Thyroid gland (tissue), 4 donors: Measurements from ENCODE around the gene FZD4. TPM values are rescaled to one million over a fixed set of nuclear protein-coding genes. Genes with fewer than 3 reads are reported as not detected.
A peak's percentile ranks its signal among the peaks of the same experiment; 100 is the strongest.

Experiments
- DNase-seq, 2 donors: peaks; one replicate each; pipeline ENCODE4 v3.0.0-alpha.2; 2019
- H3K27ac ChIP-seq, 3 donors: fragments of 200-600 bp; sonication (generic); 1 replicate in 2 of 3; 2 replicates in 1 of 3; pipeline ENCODE4 v1.5.1; 2016 to 2019; ENCODE audit warnings: mild to moderate bottlenecking in 1 of 3, moderate library complexity in 1 of 3
- H3K27me3 ChIP-seq: fragments of 200-600 bp; sonication (generic); one replicate; pipeline ENCODE4 v1.5.1; 2019
- H3K36me3 ChIP-seq, 2 donors: fragments of 200-600 bp; sonication (generic); one replicate each; pipeline ENCODE4 v1.5.1; 2016 to 2019
- H3K4me1 ChIP-seq, 2 donors: fragments of 200-600 bp; sonication (generic); one replicate each; pipeline ENCODE4 v1.5.1; 2017 to 2019
- H3K4me3 ChIP-seq, 3 donors: fragments of 200-600 bp; sonication (generic); replicated peaks in 1 of 3; 1 replicate in 2 of 3; 2 replicates in 1 of 3; pipeline ENCODE4 v1.5.1; 2016; ENCODE audit warnings: mild to moderate bottlenecking in 1 of 3
- H3K9me3 ChIP-seq: fragments of 200-600 bp; sonication (generic); one replicate; pipeline ENCODE4 v1.5.1; 2017
- CTCF ChIP-seq, 6 experiments: fragments of 200-600 bp in 3 of 6; fragments of 450-650 bp in 3 of 6; sonication (generic) in 3 of 6; IDR thresholded peaks; one replicate each; pipeline ENCODE4 v1.5.1; 2016 to 2019; ENCODE audit warnings: antibody characterized with exemption in 6 of 6, mild to moderate bottlenecking in 2 of 6, inconsistent platforms in 1 of 6, moderate library complexity in 1 of 6
- POLR2A ChIP-seq, 2 donors: fragments of 450-650 bp; IDR thresholded peaks; one replicate each; pipeline ENCODE4 v1.6.1; 2017; ENCODE audit warnings: antibody characterized with exemption in 2 of 2, mild to moderate bottlenecking in 2 of 2, moderate library complexity in 1 of 2
- WGBS, 2 donors: methylation state at CpG; one replicate each; pipeline ENCODE4 v1.1.5; 2017; 5-methylcytosine and 5-hydroxymethylcytosine counted together
- intact Hi-C: fragments of 100-400 bp; cut with DNase I; formaldehyde crosslinking; loops from one replicate; pipeline ENCODE4 v1.15.1; 2023
- total RNA-seq, 4 donors: library from RNA; depleted of rRNA; stranded (reverse); fragments of >200 nt; gene quantifications; one replicate each; pipeline ENCODE4 v1.2.3, GENCODE V29; 2016

FZD4 gene
- total RNA-seq, 4 donors from 2014 or later: 32.9 to 70.8 (median 48.0) TPM

- 87 to 92% methylated on average over 7 of the region's 7 CpGs for WGBS, 2 donors
- no peaks in the 10 kb centered on the region for H3K27me3 ChIP-seq
- H3K4me1 ChIP-seq: peaks cover 0 to 30% of the 10 kb centered on the region in 2 donors
- no peak for TF ChIP-seq CTCF (IDR thresholded peaks at IDR 0.05)
- TF ChIP-seq POLR2A (IDR thresholded peaks at IDR 0.05): no peak
- intact Hi-C loops: no loop called here
- no peaks in the 10 kb centered on the region for H3K36me3 ChIP-seq
- no peak for DNase-seq
- no peaks in the 10 kb centered on the region for H3K9me3 ChIP-seq
- no peak overlapping the region for H3K27ac ChIP-seq
- H3K4me3 ChIP-seq: no peak overlapping the region
These were observed 26.8 kb upstream of the FZD4 start for GRCh38 chr11:86981777-86982540.

GRCh38 chr11:86980086-86980796 lies 25.0 kb upstream of the FZD4 start:
- H3K9me3 ChIP-seq: no peaks in the 10 kb centered on the region
- TF ChIP-seq POLR2A (IDR thresholded peaks at IDR 0.05) (no peak), CTCF (IDR thresholded peaks at IDR 0.05) (no peak)
- no peaks in the 10 kb centered on the region for H3K27me3 ChIP-seq
- no peaks in the 10 kb centered on the region for H3K36me3 ChIP-seq
- 68 to 82% methylated on average over 7 of the region's 7 CpGs for WGBS, 2 donors
- intact Hi-C loops: no loop called here
- H3K27ac ChIP-seq: no peak overlapping the region
- no peak overlapping the region for H3K4me3 ChIP-seq
- H3K4me1 ChIP-seq: peaks cover 0 to 30% of the 10 kb centered on the region in 2 donors
- DNase-seq: no peak

- Histone ChIP-seq H3K36me3 (no peaks in the 10 kb centered on the region), H3K9me3 (no peaks in the 10 kb centered on the region), H3K27ac (peak overlapping the region in 1 of 3 donors; percentile 12), H3K27me3 (no peaks in the 10 kb centered on the region), H3K4me1 (peaks cover 0 to 30% of the 10 kb centered on the region in 2 donors), H3K4me3 (no peak overlapping the region)
- intact Hi-C loops: no loop called here
- no peak for TF ChIP-seq POLR2A (IDR thresholded peaks at IDR 0.05)
- peak in 4 of 6 experiments; percentile 21 to 55 (median 46) for TF ChIP-seq CTCF (IDR thresholded peaks at IDR 0.05)
- DNase-seq: no peak
- WGBS, 2 donors: 59 to 70% methylated on average over 3 of the region's 3 CpGs
These were observed 23.8 kb upstream of the FZD4 start for GRCh38 chr11:86978756-86979608.

- no peaks in the 10 kb centered on the region for H3K9me3 ChIP-seq
- peak overlapping the region in 1 of 3 donors; percentile 12 for H3K27ac ChIP-seq
- H3K27me3 ChIP-seq: no peaks in the 10 kb centered on the region
- no peaks in the 10 kb centered on the region for H3K36me3 ChIP-seq
- no peak for DNase-seq
- 83 to 95% methylated on average over 6 to 7 of the region's 7 CpGs for WGBS, 2 donors
- H3K4me3 ChIP-seq: no peak overlapping the region
- peaks cover 0 to 25% of the 10 kb centered on the region in 2 donors for H3K4me1 ChIP-seq
- TF ChIP-seq CTCF (IDR thresholded peaks at IDR 0.05): no peak
- TF ChIP-seq POLR2A (IDR thresholded peaks at IDR 0.05): no peak
- intact Hi-C loops: no loop called here
These were observed 23.1 kb upstream of the FZD4 start for GRCh38 chr11:86978247-86978646.
